Cardiac fibroblast (primary cell): ENCODE results near the gene DHRS1.

Experiments
- DNase-seq, 2 donors: peaks; one replicate each; pipeline versions ENCODE4 v3.0.0 to v3.0.0-alpha.2; 2010; ENCODE audit warnings: low read depth in 2 of 2
- H3K4me3 ChIP-seq, 2 donors: replicated peaks in 1 of 2; 1 replicate in 1 of 2; 2 replicates in 1 of 2; pipeline ENCODE4 v1.5.1; 2011; ENCODE audit warnings: low read depth in 2 of 2, low read length in 2 of 2, mild to moderate bottlenecking in 2 of 2, moderate library complexity in 1 of 2
- CTCF ChIP-seq: IDR thresholded peaks from one replicate; pipeline ENCODE4 v1.5.1; 2011; ENCODE audit warnings: low read depth, mild to moderate bottlenecking, low read length, inconsistent platforms

Gene DHRS1

GRCh38 chr14:24254630-24255392 lies 44.8 kb downstream of the DHRS1 start:
- no peak for DNase-seq
- no peak for TF ChIP-seq CTCF
- no peak overlapping the region for H3K4me3 ChIP-seq

- no peak for DNase-seq
- no peak for TF ChIP-seq CTCF
- H3K4me3 ChIP-seq = no peak overlapping the region
Measured at GRCh38 chr14:24253936-24254335, 45.6 kb downstream of the DHRS1 start.

- no peak for TF ChIP-seq CTCF
- no peak for DNase-seq
- H3K4me3 ChIP-seq = no peak overlapping the region
Measured at GRCh38 chr14:24252289-24253124, 47.1 kb downstream of the DHRS1 start.

- peak; percentile 31 for TF ChIP-seq CTCF
- H3K4me3 ChIP-seq = no peak overlapping the region
- peak in 1 of 2 donors; percentile 72 for DNase-seq
Measured at GRCh38 chr14:24251880-24252288, 47.7 kb downstream of the DHRS1 start.

DNA sequence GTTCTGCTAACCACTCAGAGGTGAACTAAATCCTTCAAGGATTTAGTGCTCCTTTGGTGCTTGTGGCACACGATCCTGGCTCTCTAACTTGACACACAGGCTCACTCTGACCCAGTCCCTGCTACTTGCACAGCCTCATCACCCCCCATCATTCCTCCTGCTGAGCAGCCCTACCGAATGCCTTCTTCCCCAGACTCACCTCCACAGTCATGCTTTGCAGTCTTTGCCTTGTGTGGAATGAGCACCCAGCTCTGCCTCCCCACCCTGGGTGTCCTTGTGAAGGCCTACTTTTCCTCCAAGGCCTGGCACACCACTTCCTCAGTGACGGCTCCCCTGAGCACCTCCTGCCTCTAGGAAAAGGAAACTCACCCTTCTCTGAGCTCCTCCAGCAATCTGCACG lies 49.2 kb downstream of the DHRS1 start:
- DNase-seq = no peak
- no peak for TF ChIP-seq CTCF
- no peak overlapping the region for H3K4me3 ChIP-seq

DNA sequence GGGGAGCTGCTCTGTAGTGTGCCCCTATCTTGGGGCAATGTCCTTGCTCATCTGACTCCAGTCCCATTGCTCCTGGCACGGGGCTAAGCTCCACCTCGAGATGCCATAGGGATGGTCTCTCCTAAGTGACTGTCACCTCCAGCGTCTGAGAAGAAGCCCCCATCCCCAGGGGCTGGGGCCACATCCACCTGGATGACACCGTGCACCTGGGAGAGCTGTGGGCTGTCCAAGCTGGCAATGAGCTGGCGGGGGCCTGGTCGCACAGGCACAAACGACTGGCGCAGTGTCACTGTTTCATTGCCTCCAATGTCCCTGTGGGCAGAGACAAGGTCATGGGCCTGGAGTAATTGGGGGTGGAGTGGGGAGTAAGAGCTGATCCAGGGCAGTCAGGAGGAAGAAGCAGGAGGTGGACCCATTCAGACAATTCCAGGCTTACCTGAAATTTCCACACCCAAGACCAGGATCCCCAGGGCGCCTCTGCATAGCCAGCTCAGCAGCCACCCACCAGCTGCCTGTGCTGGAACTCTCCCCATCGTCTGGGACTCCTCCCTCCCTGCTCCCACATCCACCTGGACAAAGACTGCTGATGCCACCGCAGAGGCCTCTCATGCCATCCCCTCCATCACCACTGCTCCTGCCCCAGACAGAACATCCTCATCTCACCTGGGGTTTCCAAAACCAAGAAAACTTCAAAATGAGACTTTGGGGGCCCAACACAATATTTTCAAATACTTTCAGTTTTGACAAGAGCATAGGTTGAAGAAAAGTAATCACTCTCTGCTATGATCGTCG lies 50.2 kb downstream of the DHRS1 start:
- no peak for TF ChIP-seq CTCF
- no peak for DNase-seq
- H3K4me3 ChIP-seq = no peak overlapping the region
